RPMI8226 (cell line): Measurements from ENCODE around the gene LRRC8D.

ENCODE experiments used
- DNase-seq: peaks from one replicate; pipeline ENCODE4 v3.0.0-alpha.2; 2015

LRRC8D gene

GRCh38 chr1:89942825-89943658 is 122.2 kb downstream of the LRRC8D start:
- DNase-seq, result no peak

- no peak for DNase-seq
Observed at GRCh38 chr1:89943846-89944781, 123.3 kb downstream of the LRRC8D start.

GRCh38 chr1:89945852-89946476 is 125.1 kb downstream of the LRRC8D start:
- no peak for DNase-seq

GRCh38 chr1:89946532-89946931 is 125.7 kb downstream of the LRRC8D start:
- no peak for DNase-seq

GRCh38 chr1:89948722-89949345 is 128.0 kb downstream of the LRRC8D start:
- DNase-seq, result no peak

GRCh38 chr1:89949991-89950624 is 129.3 kb downstream of the LRRC8D start:
- no peak for DNase-seq

- no peak for DNase-seq
Observed at GRCh38 chr1:89950703-89951102, 129.9 kb downstream of the LRRC8D start.

- DNase-seq, result no peak
Observed at GRCh38 chr1:89951766-89952604, 131.2 kb downstream of the LRRC8D start.

GRCh38 chr1:89952605-89953130 is 131.8 kb downstream of the LRRC8D start:
- no peak for DNase-seq

GRCh38 chr1:89953131-89953626 is 132.3 kb downstream of the LRRC8D start:
- DNase-seq, result no peak

- DNase-seq, result no peak
Observed at GRCh38 chr1:89953929-89954328, 133.1 kb downstream of the LRRC8D start.

GRCh38 chr1:89954401-89954800 is 133.6 kb downstream of the LRRC8D start:
- no peak for DNase-seq

GRCh38 chr1:89955311-89956205 is 134.7 kb downstream of the LRRC8D start:
- no peak for DNase-seq

- DNase-seq, result no peak
Observed at GRCh38 chr1:89957107-89957506, 136.3 kb downstream of the LRRC8D start.

- DNase-seq, result no peak
Observed at GRCh38 chr1:89958851-89959654, 138.2 kb downstream of the LRRC8D start.

- DNase-seq, result no peak
Observed at GRCh38 chr1:89959719-89960118, 138.9 kb downstream of the LRRC8D start.

GRCh38 chr1:89962024-89962741 is 141.4 kb downstream of the LRRC8D start:
- DNase-seq, result no peak

- no peak for DNase-seq
Observed at GRCh38 chr1:89962742-89963075, 141.9 kb downstream of the LRRC8D start.
